ENCODE results near the gene PLIN3. TPM values are rescaled to one million over a fixed set of nuclear protein-coding genes. Genes with fewer than 3 reads are reported as not detected.
A peak's percentile ranks its signal among the peaks of the same experiment; 100 is the strongest.
"Not testable (repeated sequence)": the region's sequence is repeated elsewhere in the genome, so short reads cannot be mapped to it uniquely, and the experiment has no call there.

PLIN3 gene, protein sequence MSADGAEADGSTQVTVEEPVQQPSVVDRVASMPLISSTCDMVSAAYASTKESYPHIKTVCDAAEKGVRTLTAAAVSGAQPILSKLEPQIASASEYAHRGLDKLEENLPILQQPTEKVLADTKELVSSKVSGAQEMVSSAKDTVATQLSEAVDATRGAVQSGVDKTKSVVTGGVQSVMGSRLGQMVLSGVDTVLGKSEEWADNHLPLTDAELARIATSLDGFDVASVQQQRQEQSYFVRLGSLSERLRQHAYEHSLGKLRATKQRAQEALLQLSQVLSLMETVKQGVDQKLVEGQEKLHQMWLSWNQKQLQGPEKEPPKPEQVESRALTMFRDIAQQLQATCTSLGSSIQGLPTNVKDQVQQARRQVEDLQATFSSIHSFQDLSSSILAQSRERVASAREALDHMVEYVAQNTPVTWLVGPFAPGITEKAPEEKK
- polyA plus RNA-seq (2012; ENCODE audit: insufficient read depth, insufficient read length) = 29.5 TPM

DNA sequence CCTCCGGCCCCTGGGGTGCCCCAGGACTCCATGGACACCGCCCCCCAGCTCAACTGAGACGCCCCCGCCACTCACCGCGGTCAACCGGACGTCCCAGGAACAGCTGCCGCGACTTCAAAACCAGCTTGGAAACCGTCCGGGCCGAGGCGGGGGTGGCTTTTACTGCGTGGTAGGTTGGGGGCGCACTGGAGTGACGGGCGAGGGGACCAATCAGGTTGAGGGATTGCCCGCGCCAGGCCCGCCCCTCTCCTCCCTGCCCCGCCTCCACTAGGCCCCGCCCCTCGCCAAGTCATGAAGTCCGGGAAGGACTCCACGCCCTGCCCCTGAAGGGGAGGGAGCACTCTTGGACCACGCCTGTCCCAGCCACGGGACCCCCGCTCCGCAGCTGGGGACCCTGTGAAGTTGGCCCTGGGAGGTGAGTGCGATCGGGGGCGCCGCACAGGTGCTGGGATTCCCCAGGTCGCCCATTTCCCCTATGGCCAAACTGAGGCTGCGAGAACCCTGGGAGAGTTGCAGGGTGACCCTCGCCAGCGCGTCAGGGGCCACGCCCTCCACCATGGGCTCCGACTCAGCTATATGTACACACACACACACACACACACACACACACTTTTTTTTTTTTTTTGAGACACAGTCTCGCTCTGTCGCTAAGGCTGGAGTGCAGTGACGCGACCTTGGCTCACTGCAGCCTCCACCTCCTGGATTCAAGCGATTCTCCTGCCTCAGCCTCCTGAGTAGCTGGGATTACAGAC, at the start of gene PLIN3:
PLIN3 (minus strand) TSS at position 134 of the 752 bp plus-strand sequence. CDS start 6,273 bp downstream, outside the sequence.
- peak within 1 kb of the TSS; percentile 72 for H3K4me3 ChIP-seq (ENCODE audit: low read length)
- peak; percentile 86 for DNase-seq (ENCODE audit: low read depth, low spot score)

DNA sequence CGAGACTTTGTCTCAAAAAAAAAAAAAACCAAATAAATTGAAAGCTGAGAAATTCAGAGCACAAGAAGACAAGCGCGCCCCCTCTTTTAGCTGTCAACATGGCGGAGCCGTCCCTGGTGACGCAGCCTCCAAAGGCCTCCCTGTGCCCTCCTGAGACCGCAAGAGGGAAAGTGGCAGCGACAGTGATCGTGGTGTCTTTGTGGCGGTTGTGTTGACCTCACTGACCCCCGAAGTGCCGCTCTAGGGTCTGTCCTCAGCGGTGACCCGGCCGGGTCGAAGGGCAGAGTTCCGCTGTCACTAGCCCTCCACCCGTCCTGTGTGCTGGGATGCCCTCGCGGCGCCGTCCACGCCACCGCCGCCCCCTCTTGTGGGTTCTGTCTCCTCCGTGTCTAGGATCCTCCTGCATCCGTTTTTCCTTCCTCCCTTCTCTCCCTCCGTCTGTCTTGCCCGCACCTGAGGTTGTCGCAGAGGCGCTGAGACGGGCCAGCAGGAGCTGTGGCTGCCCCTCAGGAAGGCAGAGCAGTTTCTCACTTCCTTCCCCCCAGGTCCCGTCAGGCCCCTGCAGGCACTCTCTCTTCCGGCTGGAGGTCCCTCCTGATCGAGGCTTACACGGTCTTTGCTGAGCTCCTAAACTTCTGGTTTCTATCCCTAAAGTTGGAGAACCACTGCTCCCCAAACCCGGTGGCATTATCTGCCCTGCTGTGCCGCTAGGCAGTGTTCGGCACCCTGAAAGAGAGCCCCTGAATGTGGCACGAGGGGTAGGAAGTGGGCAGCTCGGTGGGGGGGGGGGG, 49.0 kb upstream of the PLIN3 start:
- peak overlapping the region; percentile 28 for H3K4me3 ChIP-seq (ENCODE audit: low read length)
- DNase-seq (ENCODE audit: low read depth, low spot score) = no peak

DNA sequence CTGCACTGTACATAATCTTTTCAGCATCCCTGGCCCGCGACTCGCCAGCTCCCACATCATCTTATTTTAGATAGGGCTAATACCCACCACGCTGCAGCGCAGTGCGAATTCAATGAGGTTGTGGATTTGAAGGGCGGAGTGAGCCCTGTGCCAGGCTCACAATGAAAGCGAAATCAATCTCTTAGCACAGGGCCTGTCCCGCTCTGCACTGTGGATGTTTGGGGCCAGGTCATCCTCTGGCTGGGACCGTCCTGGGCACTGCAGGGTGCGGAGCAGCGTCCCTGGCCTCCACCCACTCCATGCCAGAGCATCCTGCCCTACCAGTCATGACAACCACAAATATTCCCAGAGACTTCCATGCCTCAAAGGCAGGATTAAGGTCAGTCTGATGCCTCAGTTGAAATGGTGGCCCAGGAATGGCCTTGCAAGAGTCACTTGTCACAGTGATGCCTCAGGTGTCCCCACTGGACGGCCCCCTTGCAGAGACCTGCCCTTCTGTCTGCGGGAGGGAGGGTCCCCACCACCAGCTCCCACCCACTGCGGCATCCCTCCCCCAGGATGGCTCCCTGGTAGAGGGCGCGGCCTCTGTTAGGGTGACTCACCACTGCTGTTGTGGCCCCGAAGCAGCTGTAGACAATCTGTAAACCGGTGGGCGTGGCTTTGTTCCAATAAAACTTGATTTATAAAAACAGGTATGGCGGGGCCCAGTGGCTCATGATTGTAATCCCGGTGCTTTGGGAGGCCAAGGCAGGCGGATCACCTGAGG, 47.5 kb upstream of the PLIN3 start:
- H3K4me3 ChIP-seq (ENCODE audit: low read length) = no peak overlapping the region
- no peak for DNase-seq (ENCODE audit: low read depth, low spot score)

DNA sequence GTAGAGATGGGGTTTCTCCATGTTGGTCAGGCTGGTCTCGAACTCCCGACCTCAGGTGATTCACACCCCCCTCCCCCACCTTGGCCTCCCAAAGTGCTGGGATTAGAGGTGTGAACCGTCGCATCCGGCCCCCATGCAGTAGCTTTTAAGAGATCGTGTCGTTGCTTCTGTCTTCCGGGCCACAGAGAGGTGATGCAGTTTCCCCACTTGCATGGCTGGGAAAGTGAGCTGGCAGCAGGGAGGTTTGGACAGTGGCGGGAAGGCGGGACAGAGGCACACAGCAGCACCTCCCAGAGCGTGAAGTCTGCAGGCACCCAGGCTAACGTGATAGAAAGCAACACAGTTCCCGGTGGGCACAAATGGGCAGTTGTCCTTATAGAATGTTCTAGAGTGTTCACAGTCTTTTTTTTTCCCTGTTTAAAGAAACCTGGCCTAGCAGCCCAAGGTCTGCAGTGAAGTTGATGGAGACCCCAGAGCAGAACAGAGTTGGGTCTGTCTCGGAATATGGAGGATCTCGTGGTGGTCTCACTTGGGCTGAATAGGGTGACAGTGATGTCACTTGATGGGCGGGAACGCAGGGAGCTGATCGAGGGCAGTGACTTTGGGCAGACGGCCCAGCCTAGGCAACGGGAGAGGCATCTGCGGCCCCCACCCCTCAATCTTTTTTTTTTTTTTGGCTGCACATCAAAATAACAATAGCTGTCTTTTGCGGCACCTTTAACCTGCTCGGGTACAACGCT, 46.7 kb upstream of the PLIN3 start:
- H3K4me3 ChIP-seq (ENCODE audit: low read length) = no peak overlapping the region
- no peak for DNase-seq (ENCODE audit: low read depth, low spot score)

DNA sequence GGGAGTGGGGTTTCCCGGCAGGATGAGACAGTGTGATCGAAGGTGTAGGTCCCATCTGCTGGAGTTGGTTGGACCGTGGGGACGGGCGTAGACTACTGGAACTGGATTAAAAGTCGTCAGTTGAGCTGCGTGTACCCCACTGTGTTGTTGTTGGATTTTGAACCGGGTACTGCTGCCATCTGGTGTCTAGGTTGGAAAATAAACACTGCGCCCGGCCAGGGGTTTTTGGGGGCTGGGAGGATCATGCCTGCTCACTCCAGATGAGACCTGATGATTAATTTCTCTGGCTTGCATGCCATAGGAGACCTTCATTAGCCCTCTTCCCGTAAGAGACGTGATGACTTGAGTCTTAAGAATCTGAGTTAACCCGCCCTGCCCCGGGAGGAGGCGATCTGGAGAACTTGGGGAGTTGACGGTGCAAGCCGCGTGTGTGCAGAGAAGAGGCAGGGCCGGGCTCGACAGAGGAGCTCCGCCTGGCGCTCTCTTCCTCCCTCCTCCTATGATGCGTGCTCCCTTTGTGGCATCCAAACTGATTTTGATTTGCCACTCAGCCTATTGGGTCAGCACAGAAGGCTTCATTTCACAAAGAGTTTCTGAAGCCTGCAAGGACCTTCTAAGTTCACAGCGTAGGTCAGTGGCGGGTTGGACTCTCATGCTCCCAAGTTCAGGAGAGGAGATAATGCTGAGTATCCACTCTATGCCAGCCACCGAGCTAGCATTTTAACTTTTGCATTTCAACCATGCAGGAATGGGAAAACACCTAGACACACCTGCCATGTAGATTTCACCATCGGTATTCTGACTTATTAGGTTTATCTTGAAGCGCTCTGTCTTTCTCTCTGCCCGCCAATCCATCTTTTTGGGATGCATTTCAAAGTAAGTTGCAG, 44.6 kb upstream of the PLIN3 start:
- peak; percentile 64 for DNase-seq (ENCODE audit: low read depth, low spot score)
- peak overlapping the region; percentile 98 for H3K4me3 ChIP-seq (ENCODE audit: low read length)

DNA sequence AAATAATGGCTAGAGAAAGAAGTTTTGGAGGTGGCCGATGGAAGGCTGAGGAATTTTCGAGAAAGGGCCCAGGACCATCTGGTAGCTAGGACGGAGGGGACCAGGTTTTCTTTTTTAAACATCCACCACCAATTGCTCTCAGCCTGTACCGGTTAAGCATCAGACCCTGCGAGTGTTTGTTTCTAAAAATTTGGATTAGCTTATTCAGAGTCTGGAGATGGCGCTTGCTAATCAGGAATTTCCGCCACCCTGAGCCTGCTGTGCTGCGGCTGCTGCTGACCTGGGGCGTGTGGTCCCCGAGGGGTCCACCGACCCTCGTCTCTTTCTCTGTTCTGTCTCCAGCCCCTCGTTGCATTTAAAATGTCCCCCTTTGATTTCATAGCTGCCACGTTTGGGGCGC, 43.8 kb upstream of the PLIN3 start:
- no peak for DNase-seq (ENCODE audit: low read depth, low spot score)
- peak overlapping the region; percentile 98 for H3K4me3 ChIP-seq (ENCODE audit: low read length)

DNA sequence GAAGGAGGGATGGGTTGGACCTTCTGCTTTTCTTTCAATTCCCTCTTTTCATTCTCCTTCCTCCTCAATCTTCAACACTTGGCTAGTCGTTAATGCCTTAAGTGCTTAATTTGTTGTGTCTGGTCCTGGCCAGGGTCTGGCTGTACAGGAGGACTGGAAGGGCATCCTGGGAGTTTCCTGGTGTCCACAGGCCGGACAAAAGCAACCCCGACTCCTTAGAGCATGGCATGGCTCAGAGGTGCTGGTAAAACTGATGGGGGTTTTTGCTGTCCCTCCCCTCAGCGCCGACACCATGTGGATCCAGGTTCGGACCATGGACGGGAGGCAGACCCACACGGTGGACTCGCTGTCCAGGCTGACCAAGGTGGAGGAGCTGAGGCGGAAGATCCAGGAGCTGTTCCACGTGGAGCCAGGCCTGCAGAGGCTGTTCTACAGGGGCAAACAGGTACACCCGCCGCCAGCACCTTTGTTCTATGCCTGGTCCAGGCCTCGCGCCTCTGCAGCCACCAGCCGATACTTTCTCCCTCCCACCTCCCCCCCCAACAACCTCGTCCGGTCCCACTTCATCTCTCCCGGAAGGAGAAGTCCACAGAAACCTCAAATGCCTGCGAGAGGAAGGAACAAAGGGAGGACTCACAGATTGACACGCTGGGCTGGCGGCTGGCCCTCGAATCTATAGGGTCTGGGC, 43.3 kb upstream of the PLIN3 start:
- peak; percentile 48 for DNase-seq (ENCODE audit: low read depth, low spot score)
- peak overlapping the region; percentile 98 for H3K4me3 ChIP-seq (ENCODE audit: low read length)

DNA sequence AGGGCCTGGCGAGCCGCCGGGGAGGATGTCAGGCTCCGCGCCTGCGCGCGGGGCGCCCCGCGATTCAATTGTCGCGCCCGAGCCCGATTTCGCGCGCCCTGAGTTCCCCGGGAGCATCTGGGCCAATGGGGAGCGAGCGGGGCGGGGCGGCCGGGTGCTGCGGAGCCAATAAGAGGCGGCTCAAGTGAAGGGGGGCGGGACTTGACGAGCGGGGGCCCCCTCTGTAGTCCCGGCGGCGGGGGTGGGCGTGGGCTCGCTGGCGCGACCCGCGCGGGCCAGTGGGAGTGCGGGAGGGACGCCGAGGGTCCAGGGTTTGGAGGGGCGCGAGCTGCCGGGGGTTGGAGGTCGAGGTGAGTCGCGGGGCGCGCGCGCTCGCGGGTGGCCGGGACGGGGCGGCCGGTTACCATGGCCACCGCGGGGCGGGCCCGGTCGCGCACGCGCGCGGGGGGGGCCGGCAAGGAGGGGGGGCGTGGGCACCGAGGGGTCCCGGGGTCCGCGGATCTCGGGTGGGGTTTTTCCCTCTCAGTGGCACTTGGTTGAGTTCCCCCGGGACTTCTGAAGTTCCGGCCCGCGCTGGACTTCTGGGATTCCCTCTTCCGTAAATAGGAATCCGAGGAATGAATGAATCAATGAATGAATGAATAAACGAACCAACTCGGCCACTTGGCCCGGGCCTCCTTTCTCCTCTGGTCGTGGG, 42.6 kb upstream of the PLIN3 start:
- DNase-seq (ENCODE audit: low read depth, low spot score) = peak; percentile 84
- H3K4me3 ChIP-seq (ENCODE audit: low read length) = peak overlapping the region; percentile 98

DNA sequence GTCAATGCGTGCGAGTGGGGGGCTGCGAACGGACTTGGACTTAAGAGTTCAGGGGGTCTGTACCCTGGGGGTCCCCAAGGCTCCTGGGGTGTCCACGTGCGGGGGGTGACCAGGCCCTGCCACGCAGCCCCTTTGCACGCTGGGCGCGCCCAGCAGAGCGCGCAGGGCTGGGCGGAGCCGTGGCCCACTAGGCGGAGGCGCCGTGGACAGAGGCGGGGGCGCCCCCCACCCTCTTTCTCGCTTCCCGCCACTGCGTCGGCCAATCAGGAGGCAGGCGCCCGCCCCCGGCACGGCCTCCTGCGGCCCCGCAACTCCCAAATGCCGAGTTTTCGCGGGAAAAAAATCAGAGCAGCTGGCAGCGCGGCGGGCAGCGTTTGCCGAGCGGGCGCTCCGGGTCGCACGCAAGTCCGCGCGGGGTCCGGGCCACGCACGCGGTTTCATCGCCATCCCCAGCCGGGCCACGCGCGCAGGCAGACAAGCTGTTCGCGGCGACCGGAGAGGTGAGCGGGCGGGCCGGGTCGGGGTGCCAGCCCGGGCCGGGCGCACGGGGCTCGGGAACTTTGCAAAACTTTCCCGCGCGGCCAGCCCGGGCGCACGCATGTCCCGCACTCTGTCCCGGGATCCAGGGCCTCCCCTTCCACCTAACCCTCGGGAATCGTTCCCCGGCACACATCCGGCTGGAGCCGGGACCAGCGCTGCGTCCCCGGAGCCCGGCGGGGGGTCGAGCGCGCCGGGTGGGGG, 41.9 kb upstream of the PLIN3 start, which contains the start of gene UHRF1:
UHRF1 (plus strand) TSS at position 346 of the 741 bp plus-strand sequence. CDS start 1,385 bp downstream, outside the sequence.
- DNase-seq (ENCODE audit: low read depth, low spot score) = peak; percentile 81
- peak within 1 kb of the TSS; percentile 98 for H3K4me3 ChIP-seq (ENCODE audit: low read length)

DNA sequence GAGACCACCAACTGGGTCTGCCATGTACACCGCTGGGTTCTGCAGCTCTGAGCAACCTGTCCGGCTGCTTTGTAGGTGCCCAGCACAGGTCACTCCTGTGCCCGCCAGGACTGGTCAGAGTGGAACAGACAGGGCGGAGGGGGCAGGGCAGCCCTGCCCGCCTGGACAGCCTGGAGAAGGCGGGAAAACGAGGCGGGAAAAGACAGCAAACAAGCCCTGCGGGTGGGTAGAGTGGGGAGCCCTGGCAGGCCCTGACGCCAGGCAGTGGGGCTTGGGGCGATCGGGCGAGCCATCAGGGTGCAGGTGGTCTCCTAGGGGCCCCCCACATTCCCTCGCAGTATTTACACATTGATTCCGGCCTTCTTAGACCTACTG, 41.3 kb upstream of the PLIN3 start:
- no peak for DNase-seq (ENCODE audit: low read depth, low spot score)
- peak overlapping the region; percentile 65 for H3K4me3 ChIP-seq (ENCODE audit: low read length)

DNA sequence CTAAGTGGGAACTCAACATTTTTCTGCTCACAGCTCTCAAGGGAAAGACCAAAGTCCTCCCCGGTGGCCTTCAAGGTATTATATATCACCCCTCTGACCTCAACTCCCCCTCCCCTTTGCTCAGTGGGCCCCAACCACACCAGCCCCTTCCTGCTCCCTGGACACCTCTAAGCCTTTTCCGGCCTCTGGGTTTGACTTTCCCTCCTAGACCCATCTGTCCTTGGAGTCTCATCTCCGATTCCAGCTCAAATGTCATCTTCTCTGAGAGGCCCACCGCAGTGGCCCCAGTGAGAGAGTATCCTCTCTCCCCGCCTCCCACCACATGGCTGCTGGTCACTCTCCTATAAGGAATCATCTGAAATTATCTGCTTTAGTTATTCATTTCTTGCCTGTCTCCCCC, 40.9 kb upstream of the PLIN3 start:
- H3K4me3 ChIP-seq (ENCODE audit: low read length) = no peak overlapping the region
- no peak for DNase-seq (ENCODE audit: low read depth, low spot score)

DNA sequence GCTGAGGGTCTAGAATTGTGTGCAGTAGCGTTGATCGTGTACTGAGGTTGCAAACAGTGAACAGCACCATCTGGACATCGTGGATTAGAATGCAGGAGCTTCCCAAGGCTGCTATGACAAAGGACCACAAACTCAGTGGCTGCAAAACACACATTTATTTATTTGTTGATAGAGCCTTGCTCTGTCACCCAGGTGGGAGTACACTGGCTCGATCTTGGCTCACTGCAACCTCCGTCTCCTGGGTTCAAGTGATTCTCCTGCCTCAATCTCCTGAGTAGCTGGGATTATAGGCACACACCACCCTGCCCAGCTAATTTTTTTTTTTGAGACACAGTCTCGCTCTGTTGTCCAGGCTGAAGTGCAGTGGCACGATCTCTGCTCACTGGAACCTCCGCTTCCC, 39.5 kb upstream of the PLIN3 start:
- no peak overlapping the region for H3K4me3 ChIP-seq (ENCODE audit: low read length)
- DNase-seq (ENCODE audit: low read depth, low spot score) = no peak

DNA sequence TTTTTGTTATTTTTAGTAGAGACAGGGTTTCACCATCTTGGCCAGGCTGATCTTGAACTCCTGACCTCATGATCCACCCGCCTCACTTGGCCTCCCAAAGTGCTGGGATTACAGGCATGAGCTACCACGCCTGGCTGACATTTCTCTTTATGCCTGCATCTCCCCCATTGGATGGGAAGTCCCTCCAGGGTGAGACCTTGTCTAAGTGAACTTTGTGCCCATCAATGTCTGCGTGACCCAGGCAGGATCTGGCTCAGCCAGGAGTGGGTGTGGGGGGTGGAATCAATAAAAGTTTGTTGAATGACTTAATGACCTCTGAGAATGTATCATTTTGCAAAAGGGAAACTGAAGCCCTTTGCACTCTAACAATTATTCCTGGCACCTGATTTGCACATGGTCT, 37.0 kb upstream of the PLIN3 start:
- no peak for DNase-seq (ENCODE audit: low read depth, low spot score)
- H3K4me3 ChIP-seq (ENCODE audit: low read length) = no peak overlapping the region

DNA sequence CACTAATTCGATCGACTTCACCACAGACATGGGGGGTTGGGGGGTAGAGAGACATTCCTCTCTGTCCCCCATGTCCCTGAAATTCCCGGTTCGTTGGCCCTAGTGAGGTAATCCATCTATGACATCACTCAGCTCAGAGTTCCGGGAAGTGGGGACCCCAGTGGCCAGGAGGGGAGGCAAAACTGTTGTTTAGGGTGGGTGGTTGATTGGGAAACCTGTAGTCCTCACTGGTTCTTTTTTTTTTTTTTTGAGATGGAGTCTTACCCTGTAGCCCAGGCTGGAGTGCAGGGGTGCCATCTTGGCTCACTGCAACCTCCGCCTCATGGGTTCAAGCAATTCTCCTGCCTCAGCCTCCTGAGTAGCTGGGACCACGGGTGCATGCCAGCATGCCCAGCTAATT, 35.3 kb upstream of the PLIN3 start, which contains the start of gene ARRDC5:
ARRDC5 (minus strand) TSS at position 101 of the 400 bp plus-strand sequence; CDS start at position 30, 71 bp downstream.
- no peak for DNase-seq (ENCODE audit: low read depth, low spot score)
- H3K4me3 ChIP-seq (ENCODE audit: low read length) = no peak within 1 kb of the TSS

DNA sequence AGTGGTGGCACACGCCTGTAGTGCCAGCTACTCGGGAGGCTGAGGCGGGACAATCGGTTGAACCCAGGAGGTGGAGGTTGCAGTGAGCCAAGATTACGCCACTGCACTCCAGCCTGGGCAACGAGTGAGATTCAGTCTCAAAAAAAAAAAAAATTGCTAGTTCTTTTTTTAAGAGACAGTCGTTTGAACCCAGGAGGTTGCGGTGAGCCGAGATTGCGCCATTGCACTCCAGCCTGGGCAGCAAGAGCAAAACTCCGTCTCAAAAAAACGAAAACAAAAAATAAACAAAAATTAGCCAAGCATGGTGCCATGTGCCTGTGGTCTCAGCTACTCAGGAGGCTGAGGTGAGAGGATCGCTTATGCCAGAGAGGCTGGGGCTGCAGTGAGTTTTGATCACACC, 33.4 kb upstream of the PLIN3 start:
- DNase-seq (ENCODE audit: low read depth, low spot score); H3K4me3 ChIP-seq (ENCODE audit: low read length): not testable (repeated sequence)

Measured in Jurkat, Clone E6-1 (cell line).